NCI-H187 (cell line): ENCODE results near the gene SLC22A31.

Experiments used
- DNase-seq, 2 experiments: peaks; one replicate each; lab custom pipeline; 2025; lab: John Stamatoyannopoulos, UW

Gene SLC22A31

DNA sequence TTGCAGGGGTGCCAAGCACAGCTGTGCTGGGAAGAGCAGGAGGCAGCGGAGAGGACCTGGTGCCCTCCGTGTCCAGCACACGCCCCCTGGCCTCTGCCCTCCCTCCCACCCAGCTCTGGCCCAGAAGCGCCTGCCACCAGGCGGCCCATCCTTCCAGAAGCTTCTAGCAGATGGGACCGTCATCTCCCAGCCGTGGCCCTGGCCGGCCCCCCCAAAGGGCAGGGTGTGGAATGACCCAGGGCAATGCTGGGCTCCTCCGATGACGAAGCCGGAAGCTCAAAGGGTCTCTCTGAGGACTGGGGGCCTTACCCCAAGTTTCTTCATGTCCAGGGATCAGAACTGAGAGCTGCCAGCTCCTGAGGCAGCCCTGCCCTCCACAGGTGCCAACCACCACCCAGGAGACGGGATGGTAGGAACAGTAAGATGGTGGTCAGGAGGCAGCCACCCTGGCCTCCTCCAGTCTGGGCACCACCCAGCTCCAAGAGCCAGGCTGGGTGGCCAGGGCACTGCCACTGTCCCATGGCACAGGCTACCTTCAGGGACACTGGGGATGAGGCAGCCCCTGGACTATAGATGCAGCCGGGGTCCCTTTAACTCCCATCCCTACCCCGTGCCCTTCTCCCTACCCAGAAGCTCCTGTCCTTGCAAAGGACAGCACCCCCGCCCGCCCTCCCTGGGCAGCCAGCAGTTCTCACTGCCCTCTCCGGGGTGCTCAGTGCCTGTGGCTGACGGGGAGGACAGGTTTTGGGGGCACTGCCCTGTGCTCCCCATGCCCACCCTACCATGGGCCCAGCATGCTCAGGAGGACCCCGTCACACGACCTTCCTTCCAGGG is 35.3 kb downstream of the SLC22A31 start:
- DNase-seq: no peak

- no peak for DNase-seq
Observed at GRCh38 chr16:89164436-89164835, 35.9 kb downstream of the SLC22A31 start.

DNA sequence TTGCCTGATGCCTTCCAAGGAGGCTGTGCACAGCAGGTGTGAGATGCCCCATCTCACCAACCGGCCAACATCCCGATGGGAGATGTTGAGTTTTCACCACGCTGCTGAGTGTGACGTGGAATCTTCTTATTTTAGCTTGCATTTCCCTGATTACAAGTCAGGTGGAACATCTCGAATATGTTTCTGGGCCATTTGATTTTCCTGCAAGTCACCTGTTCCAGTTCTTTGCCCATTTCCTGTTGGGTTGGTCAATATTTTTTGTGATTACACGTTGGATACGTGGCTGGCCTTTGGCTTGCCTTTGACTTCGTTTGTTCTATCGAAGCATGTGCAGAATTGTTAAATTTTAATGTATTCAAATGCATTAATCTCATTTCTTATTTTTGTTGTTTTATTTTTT is 37.0 kb downstream of the SLC22A31 start:
- no peak for DNase-seq

GRCh38 chr16:89161763-89162713 is 38.3 kb downstream of the SLC22A31 start:
- DNase-seq: no peak

DNA sequence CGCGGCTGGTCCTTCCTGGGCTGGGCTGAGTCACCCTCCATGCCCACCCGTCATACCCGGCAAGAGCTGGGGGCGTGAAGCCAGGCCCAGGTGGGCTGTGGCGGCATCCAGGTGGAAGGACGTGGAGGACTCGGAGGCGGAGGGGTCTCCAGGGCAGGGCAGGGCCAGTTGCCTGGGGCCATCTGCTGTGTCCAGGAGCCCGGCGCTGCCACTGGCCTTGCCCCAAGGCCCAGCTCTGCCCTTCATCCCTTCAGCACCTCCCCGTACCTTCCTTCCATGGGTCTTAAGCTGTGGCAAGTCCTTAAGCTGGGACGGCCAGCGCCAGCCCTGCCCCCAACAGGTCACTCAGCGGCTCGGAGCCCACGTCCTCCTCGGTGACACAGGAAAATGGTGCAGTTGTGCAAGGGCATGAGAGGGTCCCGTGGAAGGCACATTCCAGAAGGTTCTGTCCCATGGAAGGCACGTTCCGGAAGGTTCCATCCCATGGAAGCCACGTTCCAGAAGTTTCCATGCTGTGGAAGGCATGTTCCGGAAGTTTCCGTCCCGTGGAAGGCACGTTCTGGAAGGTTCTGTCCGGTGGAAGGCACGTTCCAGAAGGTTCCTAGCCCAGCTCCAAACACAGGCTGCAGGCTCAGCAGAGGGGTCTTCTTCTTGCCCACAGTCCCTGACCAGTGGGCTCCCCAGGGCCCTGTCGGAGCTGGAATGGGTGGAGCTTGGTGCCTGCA is 39.2 kb downstream of the SLC22A31 start:
- DNase-seq: no peak

GRCh38 chr16:89159850-89160354 is 40.4 kb downstream of the SLC22A31 start:
- DNase-seq: no peak

DNA sequence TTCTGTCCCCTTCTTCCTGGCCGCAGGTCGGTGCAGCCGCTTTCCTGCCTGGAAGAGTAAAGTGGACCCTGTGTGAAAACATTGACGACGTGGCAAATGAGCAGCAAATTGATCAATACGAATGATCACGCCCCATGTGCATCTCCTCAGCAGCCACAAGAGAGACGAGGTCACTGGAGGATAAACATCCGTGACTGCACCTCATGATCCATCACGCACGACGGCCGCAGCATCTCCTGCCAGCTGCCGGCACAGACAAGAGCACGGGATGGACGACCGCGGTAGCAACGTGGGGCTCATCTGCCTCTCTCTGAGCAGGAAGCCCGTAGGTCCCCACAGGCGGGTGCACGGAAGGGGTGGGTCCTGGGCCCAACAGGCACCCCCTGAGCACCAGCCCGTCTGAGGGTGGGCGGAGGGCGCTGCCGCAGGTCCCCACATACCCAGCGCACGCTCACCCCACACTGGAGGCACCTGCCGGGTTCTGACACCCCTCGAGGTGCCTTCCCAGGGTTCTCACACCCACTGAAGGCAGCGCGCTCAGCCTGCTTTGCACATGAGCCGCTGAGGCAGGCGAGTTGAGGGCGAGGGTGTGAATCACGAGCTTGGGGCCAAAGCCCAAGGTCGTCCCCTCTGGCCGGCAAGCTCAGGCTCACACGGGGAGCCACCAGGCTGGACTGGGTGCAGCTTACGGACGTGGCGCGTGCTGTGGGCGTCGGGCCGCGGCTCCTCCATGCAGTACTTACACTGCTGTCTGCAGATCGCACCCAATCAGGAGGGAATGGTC is 41.1 kb downstream of the SLC22A31 start:
- no peak for DNase-seq

DNA sequence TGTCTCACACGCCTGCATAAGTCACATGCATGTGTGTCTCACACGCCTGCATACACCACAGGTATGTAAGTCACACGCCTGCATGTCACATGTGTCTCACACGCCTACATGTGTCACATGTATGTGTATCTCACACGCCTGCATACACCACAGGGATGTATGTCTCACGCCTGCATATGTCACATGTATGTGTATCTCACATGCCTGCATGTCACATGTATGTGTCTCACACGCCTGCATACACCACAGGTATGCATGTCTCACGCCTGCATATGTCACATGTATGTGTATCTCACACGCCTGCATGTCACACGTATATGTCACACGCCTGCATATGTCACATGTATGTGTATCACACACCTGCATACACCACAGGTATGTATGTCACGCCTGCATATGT is 42.6 kb downstream of the SLC22A31 start:
- no peak for DNase-seq

DNA sequence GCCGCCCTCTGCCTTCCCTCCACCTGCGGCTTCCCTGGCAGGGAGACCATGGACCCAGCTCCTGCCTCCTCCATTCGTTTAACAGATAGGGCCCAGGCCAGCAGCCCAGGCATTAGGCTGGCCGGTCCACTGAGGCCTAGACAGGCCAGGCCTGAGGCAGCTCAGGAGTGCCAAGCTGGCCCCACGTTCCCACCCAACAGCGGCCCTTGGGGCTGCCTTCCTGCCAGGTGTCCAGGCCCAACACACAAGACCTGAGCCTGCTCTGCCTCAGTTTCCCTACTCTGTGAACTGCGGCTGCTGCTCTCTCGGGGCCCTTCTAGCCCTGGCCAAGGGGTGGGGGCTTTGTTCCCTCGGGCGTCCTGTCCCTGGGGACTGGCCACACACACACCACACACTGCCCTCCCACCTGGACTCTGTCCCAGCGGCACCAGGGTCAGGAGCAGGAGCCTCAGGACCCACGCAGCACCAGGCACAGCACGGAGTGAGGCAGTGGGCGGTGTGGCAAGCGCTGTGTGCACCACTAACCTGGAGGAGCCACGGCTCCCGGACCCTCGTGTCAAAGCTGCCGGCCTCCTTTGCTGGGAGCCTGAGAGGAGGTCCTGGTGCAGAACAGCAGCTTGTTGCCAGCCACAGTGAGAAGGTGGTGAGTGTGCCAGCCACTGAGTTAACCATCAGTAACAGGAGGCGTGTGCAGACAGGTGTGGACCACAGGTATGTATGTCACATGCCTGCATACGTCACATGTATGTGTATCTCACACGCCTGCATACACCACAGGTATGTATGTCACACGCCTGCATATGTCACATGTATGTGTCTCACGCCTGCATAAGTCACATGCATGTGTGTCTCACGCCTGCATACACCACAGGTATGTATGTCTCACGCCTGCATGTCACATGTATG is 43.3 kb downstream of the SLC22A31 start:
- DNase-seq: no peak

GRCh38 chr16:89155851-89156739 is 44.2 kb downstream of the SLC22A31 start:
- no peak for DNase-seq

DNA sequence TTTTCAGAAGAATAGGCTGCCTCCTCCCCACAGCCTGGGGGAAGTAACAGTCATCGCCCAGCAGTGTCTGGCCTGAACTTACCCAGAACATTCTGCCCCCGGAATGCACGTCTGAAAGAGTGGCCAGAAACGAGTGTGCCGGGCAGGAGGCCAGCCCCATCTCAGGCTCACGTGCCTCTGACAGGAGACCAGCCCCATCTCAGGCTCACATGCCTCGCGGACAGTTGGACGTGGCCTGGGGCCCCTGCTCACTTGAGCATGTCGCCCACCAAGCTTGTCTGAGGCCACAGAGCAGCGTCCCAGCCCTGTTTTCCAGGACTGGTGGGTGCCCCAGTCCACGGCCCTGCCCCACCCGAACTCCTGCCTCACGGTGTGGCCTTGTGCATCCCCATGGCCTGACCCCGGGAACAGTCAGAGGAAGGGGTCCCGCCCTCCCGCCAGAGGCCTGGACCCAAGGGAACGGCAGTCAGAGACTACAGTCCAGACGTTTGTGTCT is 45.1 kb downstream of the SLC22A31 start:
- no peak for DNase-seq

GRCh38 chr16:89154390-89155183 is 45.8 kb downstream of the SLC22A31 start:
- DNase-seq: no peak

GRCh38 chr16:89153848-89154271 is 46.5 kb downstream of the SLC22A31 start:
- no peak for DNase-seq

GRCh38 chr16:89152831-89153700 is 47.3 kb downstream of the SLC22A31 start:
- DNase-seq: no peak

GRCh38 chr16:89150981-89151380 is 49.4 kb downstream of the SLC22A31 start:
- DNase-seq: no peak

- DNase-seq: no peak
Observed at GRCh38 chr16:89150090-89150835, 50.1 kb downstream of the SLC22A31 start.
